Activated CD8-positive, alpha-beta T cell treated with anti-CD3 and anti-CD28 coated beads for 36 hours (primary cell): ENCODE results near the gene MIER2. TPM values are rescaled to one million over a fixed set of nuclear protein-coding genes. Genes with fewer than 3 reads are reported as not detected.

ENCODE experiments used
- ATAC-seq: fragments of 200-7000 bp; cut with Tn5 transposase; one replicate; pipeline ENCODE4 v1.10.0; 2021; ENCODE audit warnings: mild to moderate bottlenecking, moderate library complexity
- CTCF ChIA-PET: fragments of 350-600 bp; sonication (Branson Sonifier 250); formaldehyde crosslinking; loops from one replicate; lab custom pipeline; 2021; ENCODE audit warnings: antibody characterized with exemption; lab: Charles Lee
- POLR2A ChIA-PET: fragments of 350-600 bp; sonication (Branson Sonifier 250); formaldehyde crosslinking; loops from one replicate; lab custom pipeline; 2021; ENCODE audit warnings: antibody characterized with exemption; lab: Charles Lee
- DNase-seq: peaks from one replicate; pipeline ENCODE4 v3.0.0-alpha.2; 2020
- H3K27ac Mint-ChIP-seq: one replicate; pipeline ENCODE4 v1.8.0; 2021; ENCODE audit warnings: mild to moderate bottlenecking, mixed read lengths
- H3K27me3 Mint-ChIP-seq: one replicate; pipeline ENCODE4 v1.8.0; 2021; ENCODE audit warnings: mixed read lengths
- H3K36me3 Mint-ChIP-seq: one replicate; pipeline ENCODE4 v1.8.0; 2021; ENCODE audit warnings: low read depth, mixed read lengths
- H3K4me1 Mint-ChIP-seq: one replicate; pipeline ENCODE4 v1.8.0; 2021; ENCODE audit warnings: low read depth, mixed read lengths
- H3K4me3 Mint-ChIP-seq: one replicate; pipeline ENCODE4 v1.8.0; 2021; ENCODE audit warnings: mild to moderate bottlenecking, moderate library complexity, mixed read lengths
- H3K9me3 Mint-ChIP-seq: one replicate; pipeline ENCODE4 v1.8.0; 2021; ENCODE audit warnings: mixed read lengths
- intact Hi-C: fragments of 100-400 bp; cut with micrococcal nuclease; formaldehyde crosslinking; loops from one replicate; pipeline ENCODE4 v1.10.0; 2022
- total RNA-seq, 2 experiments: library from RNA; stranded (reverse); gene quantifications; one replicate each; pipeline ENCODE4 v1.2.3, GENCODE V29; 2021
- TF ChIP-seq, protein P1 (sequence below): fragments of 200-600 bp; IDR thresholded peaks from one replicate; pipeline ENCODE4 v1.8.0; 2022; ENCODE audit warnings: antibody characterized with exemption, mild to moderate bottlenecking

The MIER2 gene
- total RNA-seq, 2 experiments from 2014 or later: 20.0 to 20.4 TPM

DNA sequence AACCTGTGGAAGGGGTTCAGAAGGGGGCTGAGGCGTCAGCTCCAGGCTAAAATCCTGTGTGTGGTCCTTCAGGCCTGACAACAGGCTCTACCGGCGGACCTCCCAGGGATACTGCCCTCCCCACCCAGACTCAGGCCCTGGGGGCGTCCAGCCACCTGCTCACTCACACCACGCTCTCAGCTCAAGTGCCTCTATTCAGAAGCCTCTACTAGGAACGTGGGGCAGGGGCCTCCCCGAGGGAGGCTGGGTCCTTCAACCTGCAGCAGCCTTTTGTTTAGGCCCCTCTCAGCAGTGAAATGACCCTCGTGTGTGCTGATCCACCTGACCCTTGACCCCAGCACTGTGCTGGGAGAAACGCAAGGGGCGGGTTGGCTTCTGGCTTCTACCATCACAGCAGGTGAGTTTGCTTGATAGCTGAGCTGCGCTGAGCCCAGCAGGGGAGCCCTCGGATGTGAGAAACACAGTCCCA is 64.0 kb downstream of the MIER2 start:
- no peaks in the 10 kb centered on the region for H3K4me1 Mint-ChIP-seq
- peaks cover 20% of the 10 kb centered on the region for H3K27me3 Mint-ChIP-seq
- TF ChIP-seq, protein P1, sequence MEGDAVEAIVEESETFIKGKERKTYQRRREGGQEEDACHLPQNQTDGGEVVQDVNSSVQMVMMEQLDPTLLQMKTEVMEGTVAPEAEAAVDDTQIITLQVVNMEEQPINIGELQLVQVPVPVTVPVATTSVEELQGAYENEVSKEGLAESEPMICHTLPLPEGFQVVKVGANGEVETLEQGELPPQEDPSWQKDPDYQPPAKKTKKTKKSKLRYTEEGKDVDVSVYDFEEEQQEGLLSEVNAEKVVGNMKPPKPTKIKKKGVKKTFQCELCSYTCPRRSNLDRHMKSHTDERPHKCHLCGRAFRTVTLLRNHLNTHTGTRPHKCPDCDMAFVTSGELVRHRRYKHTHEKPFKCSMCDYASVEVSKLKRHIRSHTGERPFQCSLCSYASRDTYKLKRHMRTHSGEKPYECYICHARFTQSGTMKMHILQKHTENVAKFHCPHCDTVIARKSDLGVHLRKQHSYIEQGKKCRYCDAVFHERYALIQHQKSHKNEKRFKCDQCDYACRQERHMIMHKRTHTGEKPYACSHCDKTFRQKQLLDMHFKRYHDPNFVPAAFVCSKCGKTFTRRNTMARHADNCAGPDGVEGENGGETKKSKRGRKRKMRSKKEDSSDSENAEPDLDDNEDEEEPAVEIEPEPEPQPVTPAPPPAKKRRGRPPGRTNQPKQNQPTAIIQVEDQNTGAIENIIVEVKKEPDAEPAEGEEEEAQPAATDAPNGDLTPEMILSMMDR: no peak
- intact Hi-C loops: no loop called here
- DNase-seq (no peak), ATAC-seq (no peak)
- POLR2A ChIA-PET: no interaction called here
- H3K4me3 Mint-ChIP-seq: no peak overlapping the region
- no peak overlapping the region for H3K27ac Mint-ChIP-seq
- CTCF ChIA-PET: no interaction called here
- H3K9me3 Mint-ChIP-seq: no peaks in the 10 kb centered on the region
- no peaks in the 10 kb centered on the region for H3K36me3 Mint-ChIP-seq

DNA sequence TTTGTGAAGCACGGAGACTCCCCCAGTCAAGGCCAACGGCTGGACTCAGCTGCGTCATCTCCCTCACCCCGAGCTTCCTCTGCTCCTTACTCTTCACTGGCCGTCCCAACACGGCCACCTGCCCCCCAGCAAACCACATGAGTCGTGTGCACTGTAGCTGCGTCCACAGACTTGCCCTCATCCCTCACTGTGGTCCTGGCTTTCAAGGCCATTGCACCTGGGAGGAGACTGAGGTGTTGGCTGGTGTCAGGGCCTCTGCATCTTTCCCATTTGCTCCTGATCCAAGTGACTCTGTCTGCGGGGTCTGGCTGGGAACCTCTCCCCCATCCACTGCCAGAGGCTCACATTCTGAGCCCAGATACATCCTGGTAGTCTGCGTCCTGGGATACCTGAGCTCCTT is 64.9 kb downstream of the MIER2 start:
- H3K36me3 Mint-ChIP-seq: no peaks in the 10 kb centered on the region
- ATAC-seq (no peak), DNase-seq (no peak)
- H3K27me3 Mint-ChIP-seq: peaks cover 22% of the 10 kb centered on the region
- ChIA-PET POLR2A (no interaction called here), CTCF (interaction anchor here (1.0 kb wide), 1 partner anchor 12 kb away, joined by 4 read pairs; no protein-coding TSS in a partner anchor)
- H3K4me1 Mint-ChIP-seq: no peaks in the 10 kb centered on the region
- H3K27ac Mint-ChIP-seq: no peak overlapping the region
- intact Hi-C loops: no loop called here
- TF ChIP-seq, protein P1: no peak
- no peak overlapping the region for H3K4me3 Mint-ChIP-seq
- no peaks in the 10 kb centered on the region for H3K9me3 Mint-ChIP-seq

DNA sequence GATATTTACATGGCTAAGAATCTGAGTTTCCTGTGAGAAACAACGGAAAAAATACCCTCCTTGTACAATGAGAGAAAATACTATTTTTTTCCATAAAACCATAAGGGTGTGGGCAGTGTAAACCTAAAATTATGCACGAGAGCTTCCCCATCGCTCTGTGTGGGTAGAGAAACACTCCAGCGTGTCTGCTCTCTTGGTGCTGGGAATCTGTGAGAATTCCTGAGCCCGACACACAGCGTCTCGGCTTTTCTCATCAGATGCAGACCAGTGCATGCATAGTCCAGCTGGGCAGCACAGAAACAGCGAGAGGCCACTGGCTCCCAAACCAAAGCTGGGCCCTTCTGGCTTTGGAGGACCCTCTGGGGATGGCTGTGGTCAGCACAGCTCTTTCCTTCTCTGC is 65.4 kb downstream of the MIER2 start:
- CTCF ChIA-PET: interaction anchor here (1.0 kb wide), 1 partner anchor 12 kb away, joined by 4 read pairs; no protein-coding TSS in a partner anchor
- intact Hi-C loops: no loop called here
- no peaks in the 10 kb centered on the region for H3K4me1 Mint-ChIP-seq
- H3K36me3 Mint-ChIP-seq: no peaks in the 10 kb centered on the region
- no peak overlapping the region for H3K4me3 Mint-ChIP-seq
- no peak for DNase-seq
- POLR2A ChIA-PET: no interaction called here
- TF ChIP-seq, protein P1: no peak
- H3K27me3 Mint-ChIP-seq: peaks cover 22% of the 10 kb centered on the region
- no peak for ATAC-seq
- H3K27ac Mint-ChIP-seq: no peak overlapping the region
- no peaks in the 10 kb centered on the region for H3K9me3 Mint-ChIP-seq

DNA sequence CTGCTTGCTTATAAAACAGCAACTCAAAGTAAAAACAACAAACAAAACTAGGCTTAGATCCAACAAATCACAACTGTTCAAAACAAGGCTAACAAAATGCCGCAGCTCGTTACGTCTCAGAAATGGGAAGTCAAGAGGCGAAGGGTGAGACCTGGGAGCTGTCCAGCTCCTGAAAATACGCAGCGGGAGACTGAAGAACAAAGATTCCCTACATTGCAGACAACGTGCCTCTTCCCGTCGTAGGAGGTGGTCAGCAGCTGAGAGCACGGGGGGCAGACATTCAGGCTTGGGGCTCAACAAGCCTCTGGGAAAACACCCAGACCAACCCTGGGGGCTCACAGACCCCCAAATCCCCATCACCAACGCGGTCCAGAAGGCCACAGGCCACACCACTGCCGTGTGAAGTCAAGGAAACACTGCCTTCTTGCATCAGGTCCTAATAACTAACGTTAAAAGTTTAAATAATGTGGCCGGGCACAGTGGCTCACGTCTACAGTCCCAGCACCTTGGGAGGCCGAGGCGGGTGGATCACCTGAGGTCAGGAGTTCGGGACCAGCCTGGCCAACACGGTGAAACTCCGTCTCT is 66.9 kb downstream of the MIER2 start:
- Mint-ChIP-seq H3K27me3 (peaks cover 26% of the 10 kb centered on the region), H3K4me3 (no peak overlapping the region), H3K27ac (no peak overlapping the region), H3K4me1 (no peaks in the 10 kb centered on the region), H3K9me3 (no peaks in the 10 kb centered on the region), H3K36me3 (no peaks in the 10 kb centered on the region)
- no peak for ATAC-seq
- DNase-seq: no peak
- CTCF ChIA-PET: interaction anchor here (2.4 kb wide), 1 partner anchor 11 kb away, joined by 5 read pairs; no protein-coding TSS in a partner anchor
- TF ChIP-seq, protein P1: no peak
- intact Hi-C loops: no loop called here
- POLR2A ChIA-PET: no interaction called here

DNA sequence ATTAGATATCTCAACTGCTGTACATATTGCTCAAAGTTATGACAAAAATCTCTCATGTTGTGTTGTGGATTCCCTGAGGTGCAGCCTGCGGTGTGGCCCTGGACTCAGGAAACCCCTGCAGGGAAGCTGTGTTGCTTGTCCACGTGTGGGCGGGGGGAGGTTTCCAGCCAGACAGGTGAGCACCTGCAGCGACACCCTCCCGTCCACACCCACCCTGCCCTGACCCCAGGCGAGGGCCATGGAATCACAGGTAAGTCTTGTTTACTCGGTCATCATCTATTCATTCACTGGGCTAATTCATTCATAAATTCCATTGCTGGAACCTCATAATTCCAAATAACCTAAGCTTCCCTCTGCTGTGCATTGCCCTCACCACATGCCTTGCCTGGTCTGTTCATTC is 67.5 kb downstream of the MIER2 start:
- ChIA-PET CTCF (interaction anchor here (2.4 kb wide), 1 partner anchor 11 kb away, joined by 5 read pairs; no protein-coding TSS in a partner anchor), POLR2A (no interaction called here)
- Mint-ChIP-seq H3K9me3 (no peaks in the 10 kb centered on the region), H3K36me3 (no peaks in the 10 kb centered on the region), H3K27ac (no peak overlapping the region), H3K27me3 (peaks cover 27% of the 10 kb centered on the region), H3K4me3 (no peak overlapping the region), H3K4me1 (no peaks in the 10 kb centered on the region)
- DNase-seq: no peak
- TF ChIP-seq, protein P1: no peak
- intact Hi-C loops: no loop called here
- ATAC-seq: no peak
